Kidney glomerular epithelial cell (primary cell): ENCODE results near the gene AARS2.

Experiments
- DNase-seq: peaks from one replicate; lab custom pipeline; 2025; lab: John Stamatoyannopoulos, UW

The AARS2 gene

GRCh38 chr6:44300292-44300823 lies 12.8 kb downstream of the AARS2 start:
- no peak for DNase-seq

GRCh38 chr6:44298864-44299263 lies 14.3 kb downstream of the AARS2 start:
- DNase-seq: no peak

- no peak for DNase-seq
Observed at GRCh38 chr6:44298055-44298803, 14.9 kb downstream of the AARS2 start.

DNA sequence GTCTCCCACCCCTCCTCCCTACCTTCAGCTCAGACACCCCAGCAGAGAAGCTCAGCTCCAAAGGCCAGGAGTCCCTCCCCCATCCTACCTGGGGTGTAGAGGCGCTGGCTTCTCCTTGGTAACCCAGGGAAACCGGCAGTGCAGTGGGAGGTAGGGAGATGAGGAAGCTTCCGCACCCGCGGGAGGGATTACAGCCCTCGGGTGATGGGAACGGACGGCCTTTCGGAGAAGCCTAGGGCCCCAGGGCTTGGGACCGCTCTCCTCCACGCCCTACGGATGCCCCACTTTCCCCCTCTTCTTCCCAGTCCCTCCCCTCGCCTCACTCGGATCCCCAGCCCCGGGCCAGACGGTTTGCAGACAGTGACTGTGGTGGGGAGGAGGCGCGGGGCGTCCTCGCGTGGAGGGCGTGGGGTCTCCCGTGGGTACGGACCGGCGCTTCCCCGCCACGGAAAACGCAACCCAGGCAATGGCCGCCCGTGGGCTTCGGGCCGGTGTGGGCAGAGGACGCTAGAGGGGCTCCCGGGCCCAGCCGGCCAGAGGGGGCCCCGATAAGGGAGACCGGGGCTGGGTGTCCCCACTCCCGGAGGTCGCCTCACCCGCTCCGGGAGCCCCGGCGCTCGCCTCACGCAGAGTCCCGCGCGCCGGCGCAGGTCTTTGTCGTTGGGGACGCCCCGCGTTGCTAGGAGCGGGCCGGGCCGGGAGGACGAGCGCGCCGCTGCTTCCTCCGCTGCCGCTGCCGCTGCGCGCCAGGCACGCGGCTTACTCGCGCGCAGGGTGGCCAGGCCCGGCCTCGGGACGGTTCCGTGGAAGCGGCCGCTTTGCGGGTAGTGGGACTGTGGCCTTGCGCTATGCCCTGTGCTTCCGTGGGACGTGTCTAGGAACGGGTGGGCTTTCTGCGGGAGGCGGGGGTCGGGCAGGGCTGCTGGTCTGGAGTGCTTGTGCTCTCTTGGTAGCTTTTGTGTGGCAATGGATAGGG lies 15.8 kb downstream of the AARS2 start:
- DNase-seq: no peak

GRCh38 chr6:44294832-44295791 lies 18.0 kb downstream of the AARS2 start:
- no peak for DNase-seq

GRCh38 chr6:44292661-44293365 lies 20.3 kb downstream of the AARS2 start:
- DNase-seq: no peak

DNA sequence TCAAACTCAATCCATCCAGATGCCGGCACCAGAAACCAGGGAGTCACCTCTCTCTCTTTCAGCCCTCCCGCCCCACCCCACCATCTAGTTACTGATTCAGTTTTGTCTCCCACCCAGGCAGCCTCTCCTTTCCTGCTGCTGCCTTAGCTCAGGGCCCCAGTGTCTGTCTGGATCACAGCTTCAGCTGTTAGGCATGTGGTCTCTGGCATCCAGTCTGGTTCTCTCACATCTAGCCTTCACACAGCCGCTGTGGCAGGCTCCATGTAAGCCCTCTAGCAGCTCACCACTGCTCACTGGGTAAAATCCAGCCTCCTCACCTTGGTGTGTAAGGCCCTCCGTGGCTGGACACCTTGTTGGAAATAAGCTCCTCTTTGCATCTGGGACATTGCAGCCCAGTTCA lies 21.3 kb downstream of the AARS2 start:
- no peak for DNase-seq

DNA sequence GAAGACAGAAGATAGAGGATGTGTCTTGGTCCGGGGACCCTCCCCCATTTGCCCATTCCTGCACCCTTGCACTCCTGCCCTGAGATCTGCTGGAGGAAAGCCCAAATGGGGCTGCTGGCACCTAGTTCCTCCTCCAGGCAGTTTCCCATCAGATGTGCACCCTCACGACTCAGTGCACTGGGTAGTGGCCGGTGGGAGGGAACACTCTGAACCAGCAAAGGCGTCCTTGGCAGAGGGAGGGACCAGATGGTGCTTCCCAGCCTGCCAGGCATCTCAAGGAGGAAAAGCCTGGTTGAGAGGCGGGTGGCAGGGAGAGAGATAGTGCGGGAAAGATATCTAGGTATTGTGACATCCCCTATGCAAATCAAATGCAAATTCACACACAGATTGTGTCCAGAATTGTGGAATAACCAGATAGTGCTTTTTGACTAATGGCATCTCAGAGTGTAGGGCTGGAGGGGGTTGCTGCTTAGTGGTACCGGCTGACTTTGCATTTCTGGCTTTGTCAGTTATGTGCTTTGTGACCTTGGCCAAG lies 23.4 kb downstream of the AARS2 start:
- no peak for DNase-seq

DNA sequence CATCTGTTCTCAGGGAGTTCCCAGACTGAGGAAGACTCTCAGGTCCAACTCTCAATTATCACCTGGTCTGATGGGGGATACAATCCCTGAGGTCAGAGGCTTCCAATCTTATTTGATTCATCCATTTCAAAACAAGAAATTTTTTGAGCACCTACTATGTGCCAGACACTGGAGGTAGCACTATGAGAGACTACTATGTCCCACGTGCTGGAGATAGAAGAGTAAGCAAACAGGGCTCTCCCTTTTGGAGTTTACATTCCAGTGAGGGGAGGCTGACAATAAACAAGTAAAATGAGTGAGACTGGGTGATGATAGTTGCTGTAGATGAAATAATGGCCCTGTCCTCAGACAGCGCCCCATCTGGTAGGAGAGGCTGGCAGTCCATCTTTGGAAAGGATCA lies 26.4 kb downstream of the AARS2 start:
- no peak for DNase-seq

DNA sequence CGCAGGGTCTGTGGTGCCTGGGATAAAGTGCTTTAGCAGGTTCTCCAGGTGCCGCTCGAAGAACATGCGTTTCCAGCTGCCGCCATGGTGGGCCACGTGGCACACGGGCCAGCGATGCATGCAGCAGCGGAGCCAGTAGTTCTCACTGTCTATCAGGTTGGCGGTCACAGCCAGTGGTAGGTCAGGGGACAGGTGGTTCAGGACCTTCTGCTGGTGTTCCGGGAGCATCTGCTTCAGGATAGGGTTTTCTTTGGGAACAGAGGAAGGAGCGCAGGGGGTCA lies 26.9 kb downstream of the AARS2 start:
- no peak for DNase-seq

DNA sequence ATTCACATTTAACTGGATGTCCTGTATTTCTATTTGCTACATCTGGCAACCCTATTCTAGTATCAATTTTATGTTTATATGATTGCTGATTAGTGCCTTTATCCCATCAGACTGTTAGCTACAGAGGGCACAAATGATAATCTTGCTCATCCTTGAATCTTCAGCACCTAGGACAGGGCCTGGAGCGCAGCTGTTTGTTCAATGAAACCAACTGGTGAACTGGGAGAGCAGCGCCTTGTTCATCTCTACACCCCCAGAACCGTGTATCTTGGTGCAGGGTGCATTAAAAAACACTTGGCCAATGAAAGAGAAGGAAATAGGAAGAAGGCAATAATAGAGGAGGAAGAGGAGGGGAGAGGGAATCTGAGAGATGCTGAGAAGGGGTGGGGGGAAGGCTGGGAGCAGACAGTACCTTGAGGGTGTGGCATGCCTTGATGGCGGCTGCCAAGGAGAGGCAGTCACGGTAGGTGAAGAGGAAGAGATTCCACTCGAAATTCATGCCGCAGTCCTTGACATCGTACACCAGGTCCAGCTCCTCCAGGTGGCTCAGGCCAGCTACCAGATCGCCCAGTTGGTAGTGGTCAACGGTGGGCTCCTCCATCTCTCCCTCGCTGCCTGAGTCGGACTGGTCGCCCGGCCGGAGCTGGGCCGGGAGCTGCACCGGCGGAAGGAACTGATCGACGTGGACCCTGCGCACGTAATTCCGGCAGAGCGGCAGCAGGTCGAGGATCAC lies 27.4 kb downstream of the AARS2 start:
- DNase-seq: peak; percentile 27

DNA sequence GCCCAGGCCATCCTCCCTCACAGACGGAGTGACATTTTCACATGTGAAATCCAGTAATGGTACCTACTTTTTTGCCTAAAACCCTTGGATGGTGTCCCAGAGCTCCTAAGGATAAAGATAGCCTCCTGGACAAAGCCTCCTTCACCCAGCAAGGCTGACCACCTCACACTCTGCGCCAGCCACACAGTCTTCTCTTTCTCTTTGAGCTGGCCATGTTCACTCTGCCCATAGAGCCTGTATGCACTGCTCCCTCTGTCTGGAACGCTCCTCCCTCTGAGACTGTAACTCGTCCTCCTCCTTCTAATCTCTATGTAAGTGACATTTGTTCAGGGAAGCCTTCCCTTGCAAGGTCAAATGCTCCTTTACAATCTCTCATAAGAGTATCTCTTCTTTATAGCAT lies 28.3 kb downstream of the AARS2 start:
- no peak for DNase-seq

DNA sequence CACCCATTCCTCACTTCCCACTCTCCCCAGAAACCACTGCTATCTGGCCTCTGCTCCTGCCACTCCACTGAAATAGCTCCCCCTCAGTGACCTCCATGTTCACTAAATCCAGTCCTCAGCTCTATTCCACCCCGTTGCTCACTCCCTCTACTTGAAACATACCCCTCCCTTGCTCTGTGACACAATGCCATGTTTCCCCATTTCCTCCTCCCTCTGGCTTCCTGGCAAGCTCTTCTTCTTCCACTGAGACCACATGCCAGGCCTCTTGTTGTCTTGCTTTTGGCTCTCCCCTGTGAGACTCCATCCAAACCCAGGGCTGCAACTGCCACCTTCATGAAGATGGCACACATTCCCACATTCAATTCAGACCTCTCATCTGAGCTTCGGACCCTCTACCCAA lies 29.0 kb downstream of the AARS2 start:
- no peak for DNase-seq

GRCh38 chr6:44278774-44279697 lies 34.1 kb downstream of the AARS2 start:
- DNase-seq: no peak

GRCh38 chr6:44278315-44278714 lies 34.8 kb downstream of the AARS2 start:
- no peak for DNase-seq

DNA sequence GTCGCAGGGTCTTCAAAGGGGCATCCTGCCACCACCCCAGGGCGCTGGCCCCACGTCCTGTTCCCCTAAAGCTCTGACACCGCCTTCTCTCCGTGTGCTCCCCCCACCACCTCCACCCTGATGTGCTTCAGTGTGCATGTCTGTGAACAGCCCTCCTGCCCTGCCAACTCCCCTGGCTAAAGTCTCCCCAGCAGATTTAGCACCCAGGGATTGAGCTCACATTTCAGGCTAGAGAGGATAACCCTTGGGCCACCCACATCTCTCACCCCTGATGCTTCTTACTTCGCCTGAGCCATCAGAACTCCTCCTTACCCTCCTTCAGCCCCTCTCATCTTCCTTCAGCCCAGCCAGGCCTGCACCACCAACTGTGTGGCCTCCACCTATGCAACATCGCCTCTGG lies 35.4 kb downstream of the AARS2 start:
- DNase-seq: no peak

DNA sequence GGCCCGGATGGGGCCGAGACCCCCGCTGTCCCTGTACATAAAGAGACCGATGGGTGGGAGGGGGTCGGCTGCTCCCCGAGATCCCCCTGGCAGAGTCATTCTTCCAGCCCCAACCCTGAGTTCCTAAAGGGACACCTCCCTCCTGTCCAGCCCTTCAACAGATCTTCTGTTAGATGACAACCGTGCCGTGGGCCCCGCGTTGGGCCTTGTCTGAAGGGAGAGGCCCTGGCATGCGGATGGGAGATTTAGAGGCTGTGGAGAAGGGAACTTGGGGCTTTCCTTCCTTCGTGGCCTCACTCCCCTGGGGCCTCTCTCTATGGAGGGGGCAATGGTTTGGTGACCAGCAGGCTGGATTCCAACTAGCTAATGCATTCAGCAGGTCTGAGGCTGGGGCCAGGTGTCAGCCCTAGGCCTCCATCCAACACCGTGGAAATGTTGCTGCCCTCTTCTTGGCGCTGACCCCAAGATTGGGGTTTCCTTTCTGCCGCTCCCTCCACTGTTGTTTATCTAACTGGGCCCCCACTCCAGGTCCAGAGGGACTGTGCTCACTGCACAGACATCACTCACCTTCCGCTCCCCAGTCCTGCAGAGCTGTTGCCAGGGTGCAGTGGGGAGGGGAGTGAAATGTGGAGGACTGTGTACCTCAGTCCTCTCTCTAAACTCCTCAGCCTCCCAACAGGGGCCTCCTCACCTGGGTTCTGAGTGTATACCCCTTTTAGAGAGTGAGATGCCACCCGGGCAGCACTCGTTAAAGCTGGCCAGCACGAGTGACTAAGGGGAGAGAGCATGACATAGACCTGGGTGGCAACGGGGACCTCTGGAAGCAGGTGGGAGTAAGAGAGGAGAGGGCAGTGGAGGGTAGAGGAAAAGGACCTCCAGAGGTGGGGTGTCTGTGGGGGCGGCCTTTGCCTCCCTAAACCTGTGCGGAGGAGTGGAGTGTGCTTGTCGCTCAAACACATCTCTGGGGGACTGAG lies 36.2 kb downstream of the AARS2 start:
- DNase-seq: no peak
